ENCODE data around the gene SAFB. TPM values are rescaled to one million over a fixed set of nuclear protein-coding genes. Genes with fewer than 3 reads are reported as not detected.

Gene SAFB
- total and polyA plus RNA-seq, 11 donors, result 22.3 to 59.6 (median 48.0) TPM

GRCh38 chr19:5644037-5644436 lies 21.2 kb downstream of the SAFB start:
- intact Hi-C loops (cut with DNase I), result no loop called here
- no peak for TF ChIP-seq POLR2A (IDR thresholded peaks at IDR 0.05)
- TF ChIP-seq CTCF (IDR thresholded peaks at IDR 0.05), result no peak
- DNase-seq, result no peak
- no peak overlapping the region for H3K4me3 ChIP-seq
- ATAC-seq, result no peak
- WGBS, 4 donors, result 87 to 93% (median 89%) methylated on average over 2 of the region's 2 CpGs
- H3K27me3 ChIP-seq, result no peaks in the 10 kb centered on the region
- H3K36me3 ChIP-seq, result peaks cover 0 to 96% (median 74%) of the 10 kb centered on the region in 9 donors
- H3K27ac ChIP-seq, result no peak overlapping the region
- no peaks in the 10 kb centered on the region for H3K4me1 ChIP-seq
- no peaks in the 10 kb centered on the region for H3K9me3 ChIP-seq

GRCh38 chr19:5645409-5645808 lies 22.5 kb downstream of the SAFB start:
- Histone ChIP-seq H3K4me1 (no peaks in the 10 kb centered on the region), H3K9me3 (no peaks in the 10 kb centered on the region), H3K27ac (no peak overlapping the region), H3K36me3 (peaks cover 4 to 92% (median 84%) of the 10 kb centered on the region in 9 donors), H3K27me3 (no peaks in the 10 kb centered on the region), H3K4me3 (no peak overlapping the region)
- no peak for DNase-seq
- WGBS, 4 donors, result 84 to 92% (median 89%) methylated on average over 5 of the region's 5 CpGs
- intact Hi-C loops (cut with DNase I), result no loop called here
- ATAC-seq, result no peak
- TF ChIP-seq POLR2A (IDR thresholded peaks at IDR 0.05) (no peak), CTCF (IDR thresholded peaks at IDR 0.05) (no peak)

DNA sequence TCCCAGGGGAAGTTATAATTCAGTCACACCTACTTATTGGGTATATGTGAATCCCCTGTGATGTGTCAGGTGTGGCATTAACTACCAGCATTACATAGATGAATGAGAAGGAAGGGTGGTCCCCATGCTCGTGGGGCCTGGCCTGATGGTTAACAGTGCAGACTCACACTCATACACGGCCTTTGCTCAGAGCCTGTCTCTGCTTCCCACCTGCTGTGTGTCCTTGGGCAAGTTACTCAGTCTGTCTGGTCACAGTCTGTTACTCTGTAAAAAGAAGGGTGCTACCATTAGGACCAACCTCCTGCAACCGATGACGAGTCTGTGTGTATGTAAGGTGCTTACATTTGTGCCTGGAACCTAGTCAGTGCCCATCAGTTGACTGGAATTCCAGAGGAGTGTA lies 23.8 kb downstream of the SAFB start:
- Histone ChIP-seq H3K4me3 (no peak overlapping the region), H3K27me3 (no peaks in the 10 kb centered on the region), H3K9me3 (no peaks in the 10 kb centered on the region), H3K27ac (no peak overlapping the region), H3K36me3 (peaks cover 4 to 93% (median 91%) of the 10 kb centered on the region in 9 donors), H3K4me1 (no peaks in the 10 kb centered on the region)
- intact Hi-C loops (cut with DNase I), result no loop called here
- no peak for DNase-seq
- TF ChIP-seq POLR2A (IDR thresholded peaks at IDR 0.05) (no peak), CTCF (IDR thresholded peaks at IDR 0.05) (no peak)
- ATAC-seq, result no peak
- 91 to 92% (median 91%) methylated on average over 4 of the region's 4 CpGs for WGBS, 4 donors

DNA sequence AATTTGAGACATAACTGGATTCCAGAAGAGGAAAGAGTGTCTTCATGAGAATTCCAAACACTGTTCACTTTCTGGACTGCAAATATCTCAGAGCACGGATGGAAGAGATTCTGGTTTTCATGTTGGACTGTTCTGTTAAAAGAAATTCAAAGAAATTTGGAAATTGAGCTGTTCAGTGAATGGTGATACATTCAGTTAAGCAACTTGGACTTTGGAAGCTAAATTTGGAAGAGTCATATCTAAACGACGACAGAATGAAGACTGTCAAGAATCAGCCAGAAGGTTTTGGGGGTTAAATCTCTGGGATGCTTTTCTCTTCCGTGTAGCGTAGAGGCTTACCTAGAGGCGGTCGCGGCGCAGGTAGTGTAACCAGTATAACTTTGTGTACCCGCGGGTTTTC lies 25.6 kb downstream of the SAFB start:
- intact Hi-C loops (cut with DNase I), result no loop called here
- no peak overlapping the region for H3K4me3 ChIP-seq
- H3K4me1 ChIP-seq, result no peaks in the 10 kb centered on the region
- no peak overlapping the region for H3K27ac ChIP-seq
- WGBS, 4 donors, result 80 to 89% (median 88%) methylated on average over 9 to 11 of the region's 11 CpGs
- ATAC-seq, result no peak
- no peaks in the 10 kb centered on the region for H3K27me3 ChIP-seq
- peaks cover 8 to 93% (median 92%) of the 10 kb centered on the region in 9 donors for H3K36me3 ChIP-seq
- no peak for DNase-seq
- no peaks in the 10 kb centered on the region for H3K9me3 ChIP-seq
- TF ChIP-seq CTCF (IDR thresholded peaks at IDR 0.05), result no peak
- no peak for TF ChIP-seq POLR2A (IDR thresholded peaks at IDR 0.05)
